NCI-H446 (cell line): ENCODE results near the gene TECRL.

Experiments
- DNase-seq, 2 experiments: peaks; one replicate each; lab custom pipeline; 2025; lab: John Stamatoyannopoulos, UW

TECRL gene

GRCh38 chr4:64409300-64409699 is at the start of gene TECRL:
TSS of gene TECRL (minus strand) at chr4:64409450. CDS start at chr4:64409351, 99 bp downstream.
- DNase-seq = no peak

- no peak for DNase-seq
These were observed 23.4 kb upstream of the TECRL start for GRCh38 chr4:64432674-64433073.

GRCh38 chr4:64430933-64431332 is 21.7 kb upstream of the TECRL start:
- no peak for DNase-seq

DNA sequence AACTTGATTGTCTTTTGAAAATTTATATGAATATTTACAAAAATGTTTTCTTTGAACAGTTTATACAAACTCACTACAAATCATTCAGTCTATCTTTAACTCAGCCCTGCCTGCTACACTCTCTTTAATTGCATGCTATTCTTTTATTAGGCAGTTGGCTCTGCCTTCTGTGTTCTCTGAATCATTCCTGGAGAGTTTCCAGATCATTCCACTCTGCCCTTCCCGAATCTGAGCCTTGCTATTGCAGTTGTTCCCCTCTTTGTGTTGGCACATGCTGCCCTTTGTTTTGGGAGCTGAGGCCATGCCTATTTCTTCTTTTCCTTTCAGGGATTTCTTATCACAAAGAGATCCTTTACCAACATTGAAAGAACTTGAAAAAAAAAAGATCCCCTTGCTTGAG is 8.7 kb upstream of the TECRL start:
- DNase-seq = peak; percentile 37 to 90

DNA sequence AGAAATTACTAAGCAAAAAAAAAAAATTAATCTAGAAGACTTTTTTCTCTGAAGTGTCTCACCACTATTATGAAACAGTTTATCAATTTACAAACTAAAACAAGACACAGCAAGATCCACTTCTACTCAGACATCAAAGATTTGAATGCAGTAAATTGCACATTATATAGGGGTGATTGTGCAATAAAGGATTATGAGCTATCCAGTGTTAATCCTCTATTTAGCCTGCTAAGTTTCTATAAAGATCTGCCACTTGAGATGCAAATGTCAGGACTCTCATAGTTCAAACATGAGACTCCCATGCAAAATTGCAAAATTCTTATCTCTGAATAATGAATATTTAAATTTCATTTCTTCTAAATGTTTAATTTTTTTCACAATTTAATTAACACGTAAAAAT is 2.2 kb downstream of the TECRL start:
- DNase-seq = no peak

DNA sequence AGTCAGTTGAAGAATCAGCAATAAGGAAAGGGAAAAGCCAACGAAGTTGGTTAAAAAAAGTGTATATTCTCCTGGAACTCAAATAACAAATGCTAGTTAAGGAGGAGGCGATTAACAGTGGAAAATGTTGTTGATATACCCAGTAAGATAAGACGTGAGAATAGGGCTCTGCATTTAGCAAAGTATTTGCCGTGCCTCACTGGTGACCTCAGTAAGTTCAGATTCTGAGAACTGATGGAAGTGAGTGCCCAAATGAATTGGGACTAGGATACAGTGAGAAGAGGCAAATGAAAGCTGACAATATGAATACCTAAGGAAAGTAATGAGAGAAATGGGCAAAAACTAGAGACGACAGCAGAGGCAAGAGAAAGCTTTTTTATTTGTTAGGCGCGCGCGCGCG is 3.5 kb downstream of the TECRL start:
- DNase-seq = no peak

DNA sequence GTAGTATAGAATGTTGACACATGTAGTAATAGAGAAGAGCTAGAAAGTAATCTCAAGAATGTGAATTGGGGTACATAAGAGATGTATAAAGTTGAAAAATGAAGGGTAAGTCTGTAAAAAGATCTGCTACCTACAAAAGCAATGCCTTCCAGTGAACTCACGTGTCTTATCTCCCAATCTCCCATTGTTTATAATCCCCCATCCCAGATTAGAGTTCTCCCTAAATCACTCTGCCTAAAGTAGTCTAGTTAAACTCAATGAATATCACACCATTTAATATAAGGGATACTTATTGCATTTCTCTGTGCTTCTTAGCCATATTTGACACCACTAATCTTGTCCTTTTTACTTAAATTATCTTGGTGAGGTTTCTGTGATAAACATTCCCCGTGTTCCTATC is 6.6 kb downstream of the TECRL start:
- DNase-seq = no peak

GRCh38 chr4:64399313-64400109 is 9.7 kb downstream of the TECRL start:
- DNase-seq = no peak

DNA sequence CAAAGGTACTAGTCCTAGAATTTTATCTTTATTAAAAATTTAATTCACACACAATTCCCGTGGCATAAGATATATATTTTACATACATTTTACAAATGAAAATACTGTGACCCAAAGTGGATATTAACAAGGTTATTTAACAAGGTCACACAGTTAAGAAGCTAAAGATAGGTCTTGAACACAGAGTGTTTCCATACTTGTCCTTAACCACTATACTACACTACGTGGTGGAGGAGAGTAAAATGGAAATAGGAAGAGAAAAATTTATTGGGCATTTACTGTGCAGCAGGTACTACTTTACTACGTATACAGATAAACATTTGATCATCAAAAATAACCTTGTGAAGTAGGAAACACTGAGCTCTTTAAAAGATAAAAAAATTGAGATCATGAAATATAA is 14.8 kb downstream of the TECRL start:
- no peak for DNase-seq

- no peak for DNase-seq
These were observed 21.0 kb downstream of the TECRL start for GRCh38 chr4:64388252-64388651.

DNA sequence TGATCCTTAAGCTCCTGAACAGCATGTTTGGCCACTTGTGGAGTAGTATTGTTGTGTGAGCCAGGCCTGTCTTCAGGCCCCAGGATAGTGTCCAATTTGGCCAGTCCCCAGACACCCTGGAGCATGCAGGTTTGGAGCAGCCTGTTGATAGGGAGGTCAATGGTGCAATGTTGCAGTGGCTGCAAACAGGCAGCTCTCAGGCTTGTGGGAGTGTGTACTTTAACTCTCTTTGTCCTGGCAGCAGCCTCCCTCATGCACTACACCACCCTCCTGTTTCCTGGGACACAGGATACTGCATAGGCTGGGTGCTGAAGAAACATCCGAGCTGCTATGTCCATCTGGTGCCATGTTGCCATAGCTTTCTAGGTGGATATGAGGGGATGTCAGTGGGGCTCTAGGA is 24.0 kb downstream of the TECRL start:
- no peak for DNase-seq

GRCh38 chr4:64384237-64385203 is 24.7 kb downstream of the TECRL start:
- no peak for DNase-seq

GRCh38 chr4:64368741-64369140 is 40.5 kb downstream of the TECRL start:
- DNase-seq = no peak

DNA sequence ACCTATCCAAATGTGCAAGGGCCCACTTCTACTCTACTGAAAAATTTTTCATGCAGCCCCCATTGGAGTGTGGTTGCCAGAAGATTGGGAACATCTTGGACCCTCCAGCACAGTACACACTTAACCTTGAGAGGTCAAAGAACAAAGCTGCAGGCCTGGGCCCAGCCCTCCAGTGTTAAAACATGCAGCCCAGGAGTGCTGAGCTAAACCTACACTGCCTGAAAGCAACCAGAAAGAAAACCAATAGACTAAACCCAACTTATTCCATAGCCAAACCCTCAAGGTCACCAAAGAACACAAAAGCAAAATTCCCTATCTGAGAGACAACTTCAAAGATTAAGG is 47.9 kb downstream of the TECRL start:
- DNase-seq = no peak

GRCh38 chr4:64360664-64361398 is 48.4 kb downstream of the TECRL start:
- no peak for DNase-seq

GRCh38 chr4:64359489-64359888 is 49.8 kb downstream of the TECRL start:
- no peak for DNase-seq

DNA sequence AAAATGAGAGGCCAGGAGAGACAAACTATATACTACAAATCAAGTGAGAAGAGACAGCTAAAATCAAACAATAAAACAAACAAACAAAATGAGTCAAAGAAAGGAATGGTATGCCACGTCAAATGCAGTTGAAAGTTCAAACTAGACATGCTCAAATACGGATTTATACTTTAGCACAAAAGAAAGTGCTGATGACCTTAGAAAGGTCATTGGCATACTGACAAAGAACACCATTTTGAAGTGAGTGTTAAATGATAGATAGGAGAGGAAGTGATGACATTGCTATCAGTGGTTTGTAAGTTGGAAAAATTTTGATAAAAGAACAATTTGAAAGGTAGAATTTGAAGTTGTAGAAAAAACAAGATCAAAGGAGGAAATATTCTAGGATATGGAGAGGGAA is 55.3 kb downstream of the TECRL start:
- DNase-seq = no peak

DNA sequence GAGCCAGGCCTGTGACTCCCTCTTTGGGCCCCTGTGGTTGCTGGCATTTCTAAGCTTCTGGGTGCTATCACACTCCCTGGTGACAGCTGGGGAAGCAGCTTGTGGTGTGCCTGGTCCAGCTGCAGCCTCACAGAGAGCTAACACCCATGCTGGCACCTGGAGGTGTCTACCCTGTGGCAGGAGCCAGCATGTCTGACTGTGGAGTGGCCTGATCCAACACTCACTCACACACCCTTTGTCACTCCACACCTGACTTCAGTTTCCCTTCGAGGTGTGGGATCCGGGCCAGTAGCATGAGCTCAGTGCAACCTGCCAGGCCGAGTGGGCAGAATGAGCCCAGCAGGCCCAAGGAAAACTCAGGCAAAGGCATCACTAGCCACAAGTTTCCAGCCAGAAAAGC is 67.5 kb downstream of the TECRL start:
- DNase-seq = peak; percentile 68 to 90

DNA sequence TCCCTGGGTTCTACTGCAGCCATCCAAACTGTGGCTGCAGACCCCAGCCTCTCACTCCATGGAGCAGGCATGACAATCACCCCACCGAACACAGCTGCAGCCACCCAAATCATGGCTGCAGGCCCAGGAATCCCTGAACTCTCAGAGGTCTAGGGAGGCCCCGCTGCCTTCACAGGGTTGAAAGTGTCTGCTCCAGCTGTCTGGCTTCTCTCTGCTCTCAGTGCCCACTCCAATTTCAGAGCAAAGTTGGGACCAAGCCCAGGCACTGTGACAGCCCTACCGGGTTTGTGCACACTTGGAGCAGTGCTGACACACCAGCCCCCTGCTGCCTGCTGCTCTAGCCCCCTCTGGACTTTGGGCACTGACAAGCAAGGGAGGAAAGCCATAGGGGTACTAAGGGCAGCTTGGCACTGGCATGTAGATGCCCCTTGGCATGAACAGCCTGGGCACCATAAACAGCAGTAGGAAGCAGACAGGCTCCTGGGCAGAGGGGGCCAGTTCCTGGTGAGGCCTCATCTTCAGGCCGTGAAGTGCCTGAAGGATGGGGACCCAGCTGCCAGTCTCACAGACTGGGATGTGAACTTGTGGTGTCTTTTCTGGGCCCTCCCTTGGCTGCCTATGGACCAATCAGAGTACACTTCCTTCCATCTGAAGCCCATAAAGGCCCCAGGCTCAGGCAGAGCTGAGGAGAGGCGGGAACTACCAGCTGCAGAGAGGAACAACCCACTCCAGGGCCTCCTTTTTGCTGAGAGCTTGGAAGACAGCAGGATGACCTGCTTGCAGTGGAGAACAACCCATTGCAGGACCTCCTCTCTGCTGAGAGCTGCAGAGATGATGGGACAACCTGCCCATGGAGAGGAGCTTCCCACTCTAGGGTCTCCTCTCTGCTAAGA is 68.8 kb downstream of the TECRL start:
- peak; percentile 86 to 94 for DNase-seq

- no peak for DNase-seq
These were observed 74.3 kb downstream of the TECRL start for GRCh38 chr4:64334964-64335363.

- no peak for DNase-seq
These were observed 79.1 kb downstream of the TECRL start for GRCh38 chr4:64330143-64330542.
